Adipose tissue (tissue), 3 donors: ENCODE data around the gene CMIP. TPM values are rescaled to one million over a fixed set of nuclear protein-coding genes. Genes with fewer than 3 reads are reported as not detected.

Source experiments
- H3K27ac ChIP-seq: one replicate; pipeline ENCODE4 v1.5.1; 2013; ENCODE audit warnings: low read depth, low read length
- WGBS, 3 donors: extraction: QIAGEN DNeasy Blood & Tissue Kit; methylation state at CpG; one replicate each; pipeline ENCODE4 v1.1.7; 2013; 5-methylcytosine and 5-hydroxymethylcytosine counted together
- polyA plus RNA-seq, 3 donors: library from polyadenylated mRNA; stranded (reverse); fragments of 200-250 nt; gene quantifications; one replicate each; pipeline ENCODE4 v1.2.3, GENCODE V29; 2013
- donor health status: healthy with polysubstance abuse.
- donor health status: Bipolar disorder and iron deficiency.
- donor health status: healthy.

Gene CMIP
- polyA plus RNA-seq, 3 donors: 9.2 to 22.9 (median 13.3) TPM

GRCh38 chr16:81696166-81696960, 251.8 kb downstream of the CMIP start:
- H3K27ac ChIP-seq: no peak overlapping the region

GRCh38 chr16:81696961-81697615, 252.5 kb downstream of the CMIP start:
- 63 to 78% (median 74%) methylated on average over 16 of the region's 16 CpGs for WGBS, 3 donors
- no peak overlapping the region for H3K27ac ChIP-seq

More at GRCh38 chr16:81696166-81696960, 251.8 kb downstream of the CMIP start:
- WGBS, 3 donors: 84 to 90% (median 84%) methylated on average over 21 to 22 of the region's 22 CpGs

GRCh38 chr16:81697616-81698309, 253.2 kb downstream of the CMIP start:
- no peak overlapping the region for H3K27ac ChIP-seq
- 69 to 77% (median 77%) methylated on average over 36 of the region's 36 CpGs for WGBS, 3 donors

- WGBS, 3 donors: 64 to 82% (median 77%) methylated on average over 11 of the region's 11 CpGs
- H3K27ac ChIP-seq: no peak overlapping the region
Observed at GRCh38 chr16:81698310-81698641, 253.7 kb downstream of the CMIP start.

- H3K27ac ChIP-seq: no peak overlapping the region
- WGBS, 3 donors: 95 to 96% (median 95%) methylated on average over 10 of the region's 10 CpGs
Observed at GRCh38 chr16:81699596-81699995, 255.0 kb downstream of the CMIP start.

- 92 to 95% (median 94%) methylated on average over 20 of the region's 20 CpGs for WGBS, 3 donors
- no peak overlapping the region for H3K27ac ChIP-seq
Observed at GRCh38 chr16:81700071-81700779, 255.6 kb downstream of the CMIP start.

- no peak overlapping the region for H3K27ac ChIP-seq
- 90 to 97% (median 96%) methylated on average over 4 of the region's 4 CpGs for WGBS, 3 donors
Observed at GRCh38 chr16:81700780-81701165, 256.2 kb downstream of the CMIP start.

GRCh38 chr16:81701296-81701970, 256.8 kb downstream of the CMIP start:
- 95 to 97% (median 95%) methylated on average over 20 of the region's 20 CpGs for WGBS, 3 donors
- H3K27ac ChIP-seq: no peak overlapping the region

- 96 to 98% (median 98%) methylated on average over 5 of the region's 5 CpGs for WGBS, 3 donors
Observed at GRCh38 chr16:81702506-81702905, 257.9 kb downstream of the CMIP start.

GRCh38 chr16:81703177-81704155, 258.9 kb downstream of the CMIP start:
- no peak overlapping the region for H3K27ac ChIP-seq
- WGBS, 3 donors: 79 to 87% (median 79%) methylated on average over 26 to 27 of the region's 27 CpGs

More at GRCh38 chr16:81702506-81702905, 257.9 kb downstream of the CMIP start:
- no peak overlapping the region for H3K27ac ChIP-seq

- 96% methylated on average over 13 of the region's 13 CpGs for WGBS, 3 donors
- H3K27ac ChIP-seq: no peak overlapping the region
Observed at GRCh38 chr16:81705261-81705660, 260.7 kb downstream of the CMIP start.

GRCh38 chr16:81706327-81707295, 262.0 kb downstream of the CMIP start:
- 86 to 93% (median 92%) methylated on average over 23 to 26 of the region's 26 CpGs for WGBS, 3 donors
- no peak overlapping the region for H3K27ac ChIP-seq

GRCh38 chr16:81707411-81708265, 263.0 kb downstream of the CMIP start:
- 64 to 86% (median 77%) methylated on average over 22 to 27 of the region's 27 CpGs for WGBS, 3 donors
- H3K27ac ChIP-seq: no peak overlapping the region

GRCh38 chr16:81708266-81709015, 263.8 kb downstream of the CMIP start:
- WGBS, 3 donors: 55 to 74% (median 72%) methylated on average over 11 of the region's 11 CpGs

More at GRCh38 chr16:81708266-81709015, 263.8 kb downstream of the CMIP start:
- no peak overlapping the region for H3K27ac ChIP-seq
